ENCODE results near the gene PIP5K1C. TPM values are rescaled to one million over a fixed set of nuclear protein-coding genes. Genes with fewer than 3 reads are reported as not detected.

Gene PIP5K1C
- total and polyA plus RNA-seq, 2 donors (not counting 1 experiment from before 2014, with no cell fraction given), result 10.4 to 46.7 TPM

- no peaks in the 10 kb centered on the region for H3K36me3 ChIP-seq (replicated peaks in 1 of 2; ENCODE audit: control extremely low read depth in 1 of 2, control insufficient read depth in 1 of 2, extremely low read depth in 1 of 2, insufficient read depth in 2 of 2, low read length in 1 of 2)
- peaks cover 16 to 23% of the 10 kb centered on the region in 2 donors for H3K4me1 ChIP-seq (ENCODE audit: control insufficient read depth in 2 of 2, insufficient read depth in 2 of 2, low read length in 2 of 2)
- 14% methylated on average over 24 of the region's 34 CpGs for WGBS (ENCODE audit: insufficient coverage)
- ATAC-seq (ENCODE audit: low read depth) (no peak), DNase-seq (peak; percentile 60)
- H3K27ac ChIP-seq (ENCODE audit: low read length in 2 of 2), result peak overlapping the region in 1 of 2 donors; percentile 42
- ChIA-PET POLR2A (interaction anchor here (0.6 to 2.9 kb wide), 5 partner anchors 9 to 516 kb away, joined by 3 to 19 read pairs (median 5); no protein-coding TSS in a partner anchor), CTCF (interaction anchor here (1.3 to 11.3 kb wide), 6 partner anchors 8 to 64 kb away, joined by 3 to 110 read pairs (median 8); partner anchors contain the start of gene MRPL54)
- peak overlapping the region; percentile 65 for H2AFZ ChIP-seq (ENCODE audit: insufficient read depth, low read depth, low read length, poor library complexity, severe bottlenecking)
- no peaks in the 10 kb centered on the region for H3K27me3 ChIP-seq (replicated peaks in 1 of 4; ENCODE audit: control extremely low read depth in 1 of 4, control insufficient read depth in 3 of 4, insufficient read depth in 4 of 4, low read length in 3 of 4)
- Mint-ChIP-seq H3K4me3 (peak overlapping the region; percentile 91), H3K27me3 (no peaks in the 10 kb centered on the region), H3K27ac (peak overlapping the region; percentile 80), H3K9me3 (ENCODE audit: insufficient read depth) (no peaks in the 10 kb centered on the region), H3K4me1 (peaks cover 30% of the 10 kb centered on the region)
- peak overlapping the region; percentile 93 for H3K4me2 ChIP-seq (replicated peaks; ENCODE audit: low read depth, low read length, poor library complexity, severe bottlenecking)
- peak overlapping the region; percentile 74 for H3K9ac ChIP-seq (ENCODE audit: low read length)
- H4K20me1 ChIP-seq (ENCODE audit: control insufficient read depth, insufficient read depth, low read length, poor library complexity, severe bottlenecking), result peaks cover 54% of the 10 kb centered on the region
- H3K9me3 ChIP-seq (ENCODE audit: control extremely low read depth in 1 of 3, control insufficient read depth in 2 of 3, insufficient read depth in 1 of 3, low read length in 2 of 3), result no peaks in the 10 kb centered on the region
- TF ChIP-seq EZH2 (IDR thresholded peaks at IDR 0.05; ENCODE audit: borderline replicate concordance, insufficient read depth, low read depth, low read length, poor library complexity, severe bottlenecking), result no peak
- TF ChIP-seq, protein P1, sequence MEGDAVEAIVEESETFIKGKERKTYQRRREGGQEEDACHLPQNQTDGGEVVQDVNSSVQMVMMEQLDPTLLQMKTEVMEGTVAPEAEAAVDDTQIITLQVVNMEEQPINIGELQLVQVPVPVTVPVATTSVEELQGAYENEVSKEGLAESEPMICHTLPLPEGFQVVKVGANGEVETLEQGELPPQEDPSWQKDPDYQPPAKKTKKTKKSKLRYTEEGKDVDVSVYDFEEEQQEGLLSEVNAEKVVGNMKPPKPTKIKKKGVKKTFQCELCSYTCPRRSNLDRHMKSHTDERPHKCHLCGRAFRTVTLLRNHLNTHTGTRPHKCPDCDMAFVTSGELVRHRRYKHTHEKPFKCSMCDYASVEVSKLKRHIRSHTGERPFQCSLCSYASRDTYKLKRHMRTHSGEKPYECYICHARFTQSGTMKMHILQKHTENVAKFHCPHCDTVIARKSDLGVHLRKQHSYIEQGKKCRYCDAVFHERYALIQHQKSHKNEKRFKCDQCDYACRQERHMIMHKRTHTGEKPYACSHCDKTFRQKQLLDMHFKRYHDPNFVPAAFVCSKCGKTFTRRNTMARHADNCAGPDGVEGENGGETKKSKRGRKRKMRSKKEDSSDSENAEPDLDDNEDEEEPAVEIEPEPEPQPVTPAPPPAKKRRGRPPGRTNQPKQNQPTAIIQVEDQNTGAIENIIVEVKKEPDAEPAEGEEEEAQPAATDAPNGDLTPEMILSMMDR (IDR thresholded peaks at IDR 0.05), result no peak
- intact Hi-C loops (cut with micrococcal nuclease), result no loop called here
- H3K4me3 ChIP-seq (ENCODE audit: control extremely low read depth in 1 of 5, extremely low read depth in 1 of 5, insufficient read depth in 1 of 5, low read depth in 2 of 5, low read length in 4 of 5), result peak overlapping the region; percentile 41 to 72 (median 70)
- H3K79me2 ChIP-seq (ENCODE audit: control insufficient read depth, insufficient read depth, low read length), result peaks cover 65% of the 10 kb centered on the region
Observed at GRCh38 chr19:3698974-3699740, 1.1 kb downstream of the PIP5K1C start.

Measured in B cell (primary cell).